IMR-90 (cell line): ENCODE data around the gene ZSCAN5B. TPM values are rescaled to one million over a fixed set of nuclear protein-coding genes. Genes with fewer than 3 reads are reported as not detected.

Source experiments
- ATAC-seq: fragments of 200-7000 bp; cut with Tn5 transposase; 2 replicates; pipeline ENCODE4 v1.9.1; 2020; ENCODE audit warnings: low read depth, mild to moderate bottlenecking, moderate library complexity
- BruUV-seq: library from RNA; stranded (reverse); fragments of 400-500 nt; replicated peaks from 2 replicates; lab custom pipeline; 2021; lab: Mats Ljungman, UMichigan
- CTCF ChIA-PET: fragments of 300-600 bp; formaldehyde crosslinking; extraction: SDS; loops from one replicate; lab custom pipeline; 2021; ENCODE audit warnings: antibody characterized with exemption; lab: Yijun Ruan, JAX
- POLR2A ChIA-PET: fragments of 300-600 bp; sonication (Branson Sonifier 250); formaldehyde crosslinking; loops from one replicate; lab custom pipeline; 2022; ENCODE audit warnings: antibody characterized with exemption; ENCODE audit not compliant: unreplicated experiment; lab: Charles Lee
- DNase-seq: peaks from one replicate; pipeline ENCODE4 v3.0.0; 2013
- H2AFZ ChIP-seq: replicated peaks from 2 replicates; pipeline ENCODE3; 2013; ENCODE audit warnings: low read length, mild to moderate bottlenecking; ENCODE audit not compliant: poor library complexity
- H2AK5ac ChIP-seq: 2 replicates; pipeline ENCODE4 v1.6.1; 2013; ENCODE audit warnings: low read depth, low read length, inconsistent platforms
- H2AK9ac ChIP-seq: replicated peaks from 2 replicates; pipeline ENCODE3; 2013; ENCODE audit warnings: mild to moderate bottlenecking, low read depth, low read length, moderate library complexity; ENCODE audit not compliant: poor library complexity
- H2BK120ac ChIP-seq: 2 replicates; pipeline ENCODE4 v1.6.1; 2013; ENCODE audit warnings: low read depth, low read length, inconsistent platforms
- H2BK15ac ChIP-seq: 3 replicates; pipeline ENCODE4 v1.6.1; 2013; ENCODE audit warnings: low read depth, low read length, inconsistent platforms
- H2BK20ac ChIP-seq: 2 replicates; pipeline ENCODE4 v1.6.1; 2013; ENCODE audit warnings: low read depth, mild to moderate bottlenecking, inconsistent platforms, low read length, moderate library complexity
- H2BK5ac ChIP-seq: 2 replicates; pipeline ENCODE4 v1.6.1; 2013; ENCODE audit warnings: mild to moderate bottlenecking, low read depth, low read length, inconsistent platforms; ENCODE audit not compliant: poor library complexity, severe bottlenecking
- H3K14ac ChIP-seq: replicated peaks from 2 replicates; pipeline ENCODE4 v1.6.1; 2013; ENCODE audit warnings: low read depth, low read length, inconsistent platforms
- H3K18ac ChIP-seq: 2 replicates; pipeline ENCODE4 v1.6.1; 2013; ENCODE audit warnings: low read depth, low read length, control low read depth
- H3K23ac ChIP-seq: 2 replicates; pipeline ENCODE4 v1.6.1; 2013; ENCODE audit warnings: low read depth, low read length, inconsistent platforms
- H3K27ac ChIP-seq: 2 replicates; pipeline ENCODE4 v1.5.1; 2013; ENCODE audit warnings: mild to moderate bottlenecking, control low read depth, low read length; ENCODE audit not compliant: insufficient read depth
- H3K27me3 ChIP-seq: 2 replicates; pipeline ENCODE4 v1.6.1; 2013; ENCODE audit warnings: low read length; ENCODE audit not compliant: control insufficient read depth, insufficient read depth
- H3K36me3 ChIP-seq: 2 replicates; pipeline ENCODE4 v1.6.1; 2013; ENCODE audit warnings: low read length, mixed read lengths; ENCODE audit not compliant: control insufficient read depth, insufficient read depth
- H3K4ac ChIP-seq: 2 replicates; pipeline ENCODE4 v1.6.1; 2013; ENCODE audit warnings: low read depth, low read length, inconsistent platforms
- H3K4me1 ChIP-seq: 2 replicates; pipeline ENCODE4 v1.6.1; 2013; ENCODE audit warnings: low read length, mixed read lengths; ENCODE audit not compliant: control insufficient read depth, insufficient read depth
- H3K4me2 ChIP-seq: 2 replicates; pipeline ENCODE4 v1.6.1; 2013; ENCODE audit warnings: low read depth, mild to moderate bottlenecking, control low read depth, low read length, moderate library complexity
- H3K4me3 ChIP-seq: 2 replicates; pipeline ENCODE4 v1.5.1; 2013; ENCODE audit warnings: low read depth, mild to moderate bottlenecking, control low read depth, low read length, moderate library complexity; ENCODE audit not compliant: insufficient read depth
- H3K56ac ChIP-seq: 2 replicates; pipeline ENCODE4 v1.6.1; 2013; ENCODE audit warnings: low read length, inconsistent platforms; ENCODE audit not compliant: insufficient read depth; ENCODE audit errors: extremely low read depth
- H3K79me1 ChIP-seq, 2 experiments: 2 replicates each; pipeline ENCODE4 v1.6.1; 2013; ENCODE audit warnings: low read length in 2 of 2, inconsistent platforms in 1 of 2, low read depth in 1 of 2
- H3K9ac ChIP-seq: 2 replicates; pipeline ENCODE4 v1.6.1; 2013; ENCODE audit warnings: low read depth, low read length, control low read depth
- H3K9me1 ChIP-seq: 2 replicates; pipeline ENCODE4 v1.6.1; 2013; ENCODE audit warnings: low read length, inconsistent platforms; ENCODE audit not compliant: insufficient read depth
- H3K9me3 ChIP-seq: 2 replicates; pipeline ENCODE4 v1.6.1; 2013; ENCODE audit warnings: low read length; ENCODE audit not compliant: control insufficient read depth, insufficient read depth
- H4K20me1 ChIP-seq: 2 replicates; pipeline ENCODE4 v1.6.1; 2013; ENCODE audit warnings: low read length, inconsistent platforms; ENCODE audit not compliant: insufficient read depth
- H4K5ac ChIP-seq: 2 replicates; pipeline ENCODE4 v1.6.1; 2013; ENCODE audit warnings: mild to moderate bottlenecking, low read depth, low read length, control low read depth
- H4K8ac ChIP-seq, 2 experiments: 2 replicates each; pipeline ENCODE4 v1.6.1; 2013; ENCODE audit warnings: low read depth in 2 of 2, low read length in 2 of 2, control low read depth in 1 of 2, inconsistent platforms in 1 of 2
- H4K91ac ChIP-seq: 2 replicates; pipeline ENCODE4 v1.6.1; 2013; ENCODE audit warnings: low read depth, low read length, inconsistent platforms; ENCODE audit not compliant: insufficient read depth
- BHLHE40 ChIP-seq: fragments of 150-350 bp; IDR thresholded peaks from 2 replicates; pipeline ENCODE4 v1.6.1; 2016; ENCODE audit warnings: mild to moderate bottlenecking, low read depth, low read length
- CEBPB ChIP-seq: IDR thresholded peaks from 2 replicates; pipeline ENCODE4 v1.6.1; 2012; ENCODE audit warnings: low read depth, low read length, improper control_type of control experiment
- CHD1 ChIP-seq: IDR thresholded peaks from 2 replicates; pipeline ENCODE4 v1.6.1; 2012; ENCODE audit warnings: low read depth, low read length, improper control_type of control experiment
- FOS ChIP-seq: fragments of 150-350 bp; IDR thresholded peaks from 2 replicates; pipeline ENCODE4 v1.6.1; 2016; ENCODE audit warnings: low read depth, low read length
- MAFK ChIP-seq: IDR thresholded peaks from 2 replicates; pipeline ENCODE4 v1.6.1; 2012; ENCODE audit warnings: low read depth, low read length, improper control_type of control experiment
- MXI1 ChIP-seq: IDR thresholded peaks from 2 replicates; pipeline ENCODE4 v1.6.1; 2012; ENCODE audit warnings: low read depth, mild to moderate bottlenecking, low read length, moderate library complexity, borderline replicate concordance
- NFE2L2 ChIP-seq: fragments of 150-350 bp; IDR thresholded peaks from 2 replicates; pipeline ENCODE4 v1.6.1; 2016; ENCODE audit warnings: low read depth, mild to moderate bottlenecking, low read length
- RAD21 ChIP-seq: IDR thresholded peaks from 2 replicates; pipeline ENCODE4 v1.6.1; 2012; ENCODE audit warnings: low read length, improper control_type of control experiment
- RCOR1 ChIP-seq: IDR thresholded peaks from 2 replicates; pipeline ENCODE4 v1.6.1; 2012; ENCODE audit warnings: mild to moderate bottlenecking, low read length, improper control_type of control experiment; ENCODE audit not compliant: insufficient replicate concordance
- USF2 ChIP-seq: fragments of 150-350 bp; IDR thresholded peaks from 2 replicates; pipeline ENCODE4 v1.6.1; 2017; ENCODE audit warnings: mild to moderate bottlenecking, antibody characterized with exemption, low read length, low read depth
- WGBS, 2 experiments: methylation state at CpG; one replicate each; pipeline versions ENCODE4 v1.1.5 to v1.1.7; 2013; ENCODE audit warnings: missing lambda C conversion rate in 2 of 2; ENCODE audit not compliant: insufficient read length in 1 of 2; ENCODE audit errors: extremely low coverage in 2 of 2; 5-methylcytosine and 5-hydroxymethylcytosine counted together
- dilution Hi-C: fragments of 300-500 bp; cut with HindIII; formaldehyde crosslinking; loops from one replicate; pipeline ENCODE4 v1.14.3; 2018; ENCODE audit warnings: low sequenced_read_pairs; ENCODE audit not compliant: unreplicated experiment
- in situ Hi-C: fragments of 300-500 bp; cut with MboI; formaldehyde crosslinking; loops from 3 replicates; pipeline ENCODE4 v1.14.3; 2019; ENCODE audit warnings: low sequenced_read_pairs, inconsistent platforms, mixed read lengths
- intact Hi-C: fragments of 100-400 bp; cut with micrococcal nuclease; formaldehyde crosslinking; loops from 2 replicates; pipeline ENCODE4 v1.10.0; 2022
- polyA plus RNA-seq, 3 experiments: library from polyadenylated mRNA; depleted of rRNA; stranded (reverse); fragments of >200 nt; gene quantifications; 2 replicates each; pipeline ENCODE4 v1.2.3, GENCODE V29; 2012; ENCODE audit warnings: low replicate concordance in 1 of 3
- total RNA-seq: library from RNA; depleted of rRNA; stranded (reverse); fragments of >200 nt; gene quantifications from 2 replicates; pipeline ENCODE4 v1.2.3, GENCODE V29; 2012

Gene ZSCAN5B
- total and polyA plus RNA-seq, 2 of the 4 experiments (the other 2 are of a cell fraction), result not detected

- no peak overlapping the region for H3K23ac ChIP-seq
- H2BK15ac ChIP-seq, result no peak overlapping the region
- DNase-seq (no peak), ATAC-seq (no peak)
- peaks cover 9% of the 10 kb centered on the region for H4K20me1 ChIP-seq
- peaks cover 23 to 44% of the 10 kb centered on the region in 2 experiments for H3K79me1 ChIP-seq
- H3K4me1 ChIP-seq, result no peaks in the 10 kb centered on the region; the same call in 1 of the 2 replicates
- peaks cover 22% of the 10 kb centered on the region for H3K9me1 ChIP-seq
- peaks cover 30% of the 10 kb centered on the region for H3K36me3 ChIP-seq
- no peak overlapping the region for H2AFZ ChIP-seq
- H3K9ac ChIP-seq, result no peak overlapping the region
- no peak overlapping the region for H3K56ac ChIP-seq
- no peak overlapping the region for H2BK5ac ChIP-seq
- no TSS peak for BruUV-seq
- H3K9me3 ChIP-seq, result no peaks in the 10 kb centered on the region
- no peak for TF ChIP-seq RCOR1
- TF ChIP-seq FOS, result no peak
- TF ChIP-seq NFE2L2, result no peak
- no peak for TF ChIP-seq MXI1
- TF ChIP-seq CHD1, result no peak
- TF ChIP-seq RAD21, result no peak
- no peak for TF ChIP-seq CEBPB
- no peak for TF ChIP-seq USF2
- no peak for TF ChIP-seq BHLHE40
- TF ChIP-seq MAFK, result no peak
- H3K4me3 ChIP-seq, result no peak overlapping the region
- in situ Hi-C loops (loop anchor here (25.0 kb wide), 2 partner anchors 458 to 1683 kb away; partner anchors contain the start of genes CDC42EP5, EPN1 and LENG9), dilution Hi-C loops (no loop called here), intact Hi-C loops (no loop called here)
- no peak overlapping the region for H2BK120ac ChIP-seq
- 88% methylated on average over 8 of the region's 12 CpGs; no CpG with 5 or more reads in 1 of the 2 experiments for WGBS, 2 experiments
- ChIA-PET CTCF (no interaction called here), POLR2A (no interaction called here)
- no peak overlapping the region for H2AK9ac ChIP-seq
- H3K4me2 ChIP-seq, result no peak overlapping the region
- no peaks in the 10 kb centered on the region for H3K27me3 ChIP-seq
- no peak overlapping the region for H4K91ac ChIP-seq
- H3K4ac ChIP-seq, result no peak overlapping the region
- no peak overlapping the region for H3K18ac ChIP-seq
- no peak overlapping the region for H3K27ac ChIP-seq
- no peak overlapping the region for H4K5ac ChIP-seq
- no peak overlapping the region for H3K14ac ChIP-seq
- no peak overlapping the region for H2AK5ac ChIP-seq
- H4K8ac ChIP-seq, result no peak overlapping the region
- H2BK20ac ChIP-seq, result no peak overlapping the region
Measured at GRCh38 chr19:56144831-56145230, 52.8 kb downstream of the ZSCAN5B start.
